ENCODE measurements around the gene MGAT3. TPM values are rescaled to one million over a fixed set of nuclear protein-coding genes. Genes with fewer than 3 reads are reported as not detected.

Gene MGAT3
- total and polyA plus RNA-seq, 2 donors (not counting 1 experiment from before 2014, with no cell fraction given): 11.1 to 27.8 TPM

- Histone ChIP-seq H3K4me1 (ENCODE audit: control insufficient read depth in 2 of 2, insufficient read depth in 2 of 2, low read length in 2 of 2) (peaks cover 31 to 45% of the 10 kb centered on the region in 2 donors), H3K27ac (ENCODE audit: low read length in 2 of 2) (peak overlapping the region; percentile 91 to 95), H3K27me3 (replicated peaks in 1 of 4; ENCODE audit: control extremely low read depth in 1 of 4, control insufficient read depth in 3 of 4, insufficient read depth in 4 of 4, low read length in 3 of 4) (no peaks in the 10 kb centered on the region), H3K4me2 (replicated peaks; ENCODE audit: low read depth, low read length, poor library complexity, severe bottlenecking) (peak overlapping the region; percentile 93), H4K20me1 (ENCODE audit: control insufficient read depth, insufficient read depth, low read length, poor library complexity, severe bottlenecking) (peaks cover 54% of the 10 kb centered on the region), H3K36me3 (replicated peaks in 1 of 2; ENCODE audit: control extremely low read depth in 1 of 2, control insufficient read depth in 1 of 2, extremely low read depth in 1 of 2, insufficient read depth in 2 of 2, low read length in 1 of 2) (peaks cover 0 to 40% of the 10 kb centered on the region in 2 experiments), H3K4me3 (ENCODE audit: control extremely low read depth in 1 of 5, extremely low read depth in 1 of 5, insufficient read depth in 1 of 5, low read depth in 2 of 5, low read length in 4 of 5) (peak overlapping the region; percentile 82 to 100 (median 99)), H3K79me2 (ENCODE audit: control insufficient read depth, insufficient read depth, low read length) (peaks cover 62% of the 10 kb centered on the region), H2AFZ (ENCODE audit: insufficient read depth, low read depth, low read length, poor library complexity, severe bottlenecking) (peak overlapping the region; percentile 91), H3K9ac (ENCODE audit: low read length) (peak overlapping the region; percentile 100), H3K9me3 (ENCODE audit: control extremely low read depth in 1 of 3, control insufficient read depth in 2 of 3, insufficient read depth in 1 of 3, low read length in 2 of 3) (no peaks in the 10 kb centered on the region)
- no peak for DNase-seq
- intact Hi-C loops (cut with micrococcal nuclease): loop anchor here (1.0 to 10.0 kb wide), 8 partner anchors 13 to 645 kb away; partner anchors contain the start of genes CBX6, CBX7, MIEF1 and RPL3
- H3K27me3 Mint-ChIP-seq: no peaks in the 10 kb centered on the region
- H3K4me3 Mint-ChIP-seq: peak overlapping the region; percentile 94
- no peaks in the 10 kb centered on the region for H3K9me3 Mint-ChIP-seq (ENCODE audit: insufficient read depth)
- H3K4me1 Mint-ChIP-seq: peaks cover 54% of the 10 kb centered on the region
- H3K27ac Mint-ChIP-seq: peak overlapping the region; percentile 98
- TF ChIP-seq EZH2 (IDR thresholded peaks at IDR 0.05; ENCODE audit: borderline replicate concordance, insufficient read depth, low read depth, low read length, poor library complexity, severe bottlenecking) (no peak), CTCF (IDR thresholded peaks at IDR 0.05) (peak; percentile 25)
- under 1% methylated on average over 47 of the region's 47 CpGs for WGBS (ENCODE audit: insufficient coverage)
- peak; percentile 89 for ATAC-seq (ENCODE audit: low read depth)
- ChIA-PET CTCF (interaction anchor here (0.6 to 2.6 kb wide), 22 partner anchors 9 to 828 kb away, joined by 3 to 54 read pairs (median 4); partner anchors contain the start of genes MIEF1, RPL3, RPS19BP1 and TAB1), POLR2A (interaction anchor here (0.5 to 2.5 kb wide), 25 partner anchors 9 to 1889 kb away, joined by 3 to 57 read pairs (median 5); partner anchors contain the start of genes MIEF1, RPL3, RPS19BP1 and TAB1)
These were observed 62.9 kb downstream of the MGAT3 start for GRCh38 chr22:39519681-39520225.
